PC-9 (cell line): ENCODE results near the gene NTF4. TPM values are rescaled to one million over a fixed set of nuclear protein-coding genes. Genes with fewer than 3 reads are reported as not detected.

Experiments used
- BruUV-seq: library from RNA; stranded (reverse); fragments of 400-500 nt; replicated peaks from 2 replicates; lab custom pipeline; 2021; lab: Mats Ljungman, UMichigan
- CTCF ChIA-PET: fragments of 300-600 bp; sonication (Branson Sonifier 250); formaldehyde crosslinking; loops from one replicate; lab custom pipeline; 2022; ENCODE audit warnings: antibody characterized with exemption; lab: Charles Lee
- POLR2A ChIA-PET: fragments of 300-600 bp; sonication (Branson Sonifier 250); formaldehyde crosslinking; loops from one replicate; lab custom pipeline; 2022; ENCODE audit warnings: antibody characterized with exemption; ENCODE audit not compliant: unreplicated experiment; lab: Charles Lee
- DNase-seq, 2 experiments: peaks; one replicate each; pipeline versions ENCODE4 v3.0.0 to v3.0.0-alpha.2; 2015 to 2022; ENCODE audit warnings: mixed read lengths in 1 of 2
- H2AFZ ChIP-seq: fragments of 200-600 bp; sonication (generic); 2 replicates; pipeline ENCODE4 v1.8.1; 2017; ENCODE audit warnings: antibody characterized with exemption
- H3F3A ChIP-seq: fragments of 200-600 bp; sonication (generic); 2 replicates; pipeline ENCODE4 v1.8.1; 2017; ENCODE audit warnings: antibody characterized with exemption, mild to moderate bottlenecking, low read depth; ENCODE audit not compliant: insufficient read depth
- H3K27ac ChIP-seq: fragments of 200-600 bp; sonication (generic); 2 replicates; pipeline ENCODE4 v1.6.1; 2016; ENCODE audit warnings: mixed run types
- H3K27me3 ChIP-seq: fragments of 200-600 bp; sonication (generic); 2 replicates; pipeline ENCODE4 v1.6.1; 2016; ENCODE audit warnings: low read depth, mixed run types; ENCODE audit not compliant: insufficient read depth
- H3K36me3 ChIP-seq: fragments of 200-600 bp; sonication (generic); 2 replicates; pipeline ENCODE4 v1.6.1; 2016; ENCODE audit warnings: low read depth, mixed run types
- H3K4me1 ChIP-seq: fragments of 200-600 bp; sonication (generic); replicated peaks from 2 replicates; pipeline ENCODE4 v1.6.1; 2016; ENCODE audit warnings: mixed run types; ENCODE audit not compliant: insufficient read depth
- H3K4me2 ChIP-seq: fragments of 200-600 bp; sonication (generic); 2 replicates; pipeline ENCODE4 v1.6.1; 2017; ENCODE audit warnings: mixed run types
- H3K4me3 ChIP-seq: fragments of 200-600 bp; sonication (generic); 2 replicates; pipeline ENCODE4 v1.6.1; 2016; ENCODE audit warnings: mixed run types
- H3K79me2 ChIP-seq: fragments of 200-600 bp; sonication (generic); 2 replicates; pipeline ENCODE4 v1.6.1; 2017; ENCODE audit warnings: low read depth, mixed run types
- H3K9me2 ChIP-seq: fragments of 200-600 bp; sonication (generic); 2 replicates; pipeline ENCODE4 v1.8.1; 2017; ENCODE audit warnings: mild to moderate bottlenecking; ENCODE audit not compliant: insufficient read depth
- H3K9me3 ChIP-seq: fragments of 200-600 bp; sonication (generic); 2 replicates; pipeline ENCODE4 v1.8.1; 2016; ENCODE audit warnings: low read depth; ENCODE audit not compliant: insufficient read depth
- H4K20me1 ChIP-seq: fragments of 200-600 bp; sonication (generic); 2 replicates; pipeline ENCODE4 v1.8.1; 2017; ENCODE audit not compliant: insufficient read depth
- CTCF ChIP-seq: fragments of 200-600 bp; sonication (generic); conservative IDR thresholded peaks from 2 replicates; pipeline ENCODE4 v1.6.1; 2017; ENCODE audit warnings: mixed run types, antibody characterized with exemption, mild to moderate bottlenecking, moderate library complexity
- EZH2 ChIP-seq: fragments of 200-600 bp; sonication (generic); IDR thresholded peaks from 2 replicates; pipeline ENCODE4 v1.8.0; 2017; ENCODE audit warnings: antibody characterized with exemption, low read depth
- intact Hi-C: fragments of 100-400 bp; cut with micrococcal nuclease; formaldehyde crosslinking; loops from one replicate; pipeline ENCODE4 v1.10.0; 2022; ENCODE audit not compliant: unreplicated experiment
- total RNA-seq: library from RNA; stranded (reverse); gene quantifications from 2 replicates; pipeline ENCODE4 v1.2.3, GENCODE V29; 2021

Gene NTF4
- total RNA-seq, 1 experiment from 2014 or later = 14.0 TPM

- peak in 1 of 2 experiments; percentile 10 for DNase-seq
- H3K4me2 ChIP-seq = peak within 1 kb of the TSS; percentile 81
- peaks cover 9% of the 10 kb centered on the region; the same call in 1 of the 2 replicates for H3K4me1 ChIP-seq
- no peaks in the 10 kb centered on the region for H3K27me3 ChIP-seq
- no peaks in the 10 kb centered on the region for H4K20me1 ChIP-seq
- H3K27ac ChIP-seq = no peak within 1 kb of the TSS
- H3K36me3 ChIP-seq = peaks cover 7% of the 10 kb centered on the region; the same call in 1 of the 2 replicates
- ChIA-PET CTCF (interaction anchor here (0.6 to 1.1 kb wide), 3 partner anchors 24 to 81 kb away, joined by 3 to 8 read pairs (median 4); partner anchors contain the start of genes GYS1 and RUVBL2), POLR2A (interaction anchor here (0.6 kb wide), 1 partner anchor 55 kb away, joined by 4 read pairs; no protein-coding TSS in a partner anchor)
- intact Hi-C loops = loop anchor here (5.0 kb wide), 1 partner anchor 40 kb away; the partner anchor contains the start of gene CGB7
- TF ChIP-seq CTCF (no peak), EZH2 (no peak)
- H3K4me3 ChIP-seq = peak within 1 kb of the TSS; percentile 48; the same call in 1 of the 2 replicates
- no peaks in the 10 kb centered on the region for H3K9me3 ChIP-seq
- no peaks in the 10 kb centered on the region for H3K79me2 ChIP-seq
- peaks cover 39% of the 10 kb centered on the region for H3F3A ChIP-seq
- BruUV-seq = no TSS peak
- 0 out of 2 replicates have a peak within 1 kb of the TSS, but pooled peaks have one; percentile 17 for H2AFZ ChIP-seq
- H3K9me2 ChIP-seq = no peaks in the 10 kb centered on the region
Measured at GRCh38 chr19:49017041-49017665, 47.5 kb downstream of the NTF4 start, which contains the start of gene LHB. Gene LHB (minus strand): TSS chr19:49017091. CDS start chr19:49017081, 10 bp downstream.

- Histone ChIP-seq H3K9me2 (no peaks in the 10 kb centered on the region), H3K36me3 (peaks cover 7% of the 10 kb centered on the region; the same call in 1 of the 2 replicates), H3F3A (peaks cover 31% of the 10 kb centered on the region), H4K20me1 (no peaks in the 10 kb centered on the region), H3K4me1 (peaks cover 9% of the 10 kb centered on the region; the same call in 1 of the 2 replicates), H3K79me2 (no peaks in the 10 kb centered on the region), H3K9me3 (no peaks in the 10 kb centered on the region), H3K27me3 (no peaks in the 10 kb centered on the region), H3K4me2 (no peak overlapping the region), H3K27ac (no peak overlapping the region), H3K4me3 (no peak overlapping the region), H2AFZ (no peak overlapping the region)
- CTCF ChIA-PET = no interaction called here
- intact Hi-C loops = loop anchor here (5.0 kb wide), 1 partner anchor 41 kb away; the partner anchor contains the start of gene CGB7
- TF ChIP-seq EZH2 (no peak), CTCF (no peak)
- no TSS peak for BruUV-seq
- POLR2A ChIA-PET = interaction anchor here (0.5 to 0.6 kb wide), 2 partner anchors 48 to 71 kb away, joined by 3 to 25 read pairs; no protein-coding TSS in a partner anchor
- no peak for DNase-seq
Measured at GRCh38 chr19:49016067-49016839, 48.4 kb downstream of the NTF4 start.

- ChIA-PET POLR2A (no interaction called here), CTCF (no interaction called here)
- intact Hi-C loops = loop anchor here (5.0 kb wide), 1 partner anchor 42 kb away; the partner anchor contains the start of gene CGB7
- no TSS peak for BruUV-seq
- peaks cover 4% of the 10 kb centered on the region; the same call in 1 of the 2 replicates for H4K20me1 ChIP-seq
- H3K4me1 ChIP-seq = peaks cover 9% of the 10 kb centered on the region; the same call in 1 of the 2 replicates
- H3K79me2 ChIP-seq = no peaks in the 10 kb centered on the region
- peaks cover 20% of the 10 kb centered on the region for H3F3A ChIP-seq
- no peak for TF ChIP-seq CTCF
- H3K4me2 ChIP-seq = no peak overlapping the region
- no peak overlapping the region for H3K27ac ChIP-seq
- no peak for DNase-seq
- peaks cover 7% of the 10 kb centered on the region; the same call in 1 of the 2 replicates for H3K36me3 ChIP-seq
- H3K9me3 ChIP-seq = no peaks in the 10 kb centered on the region
- H3K9me2 ChIP-seq = no peaks in the 10 kb centered on the region
- no peaks in the 10 kb centered on the region for H3K27me3 ChIP-seq
- H2AFZ ChIP-seq = no peak overlapping the region
- H3K4me3 ChIP-seq = no peak overlapping the region
Measured at GRCh38 chr19:49014870-49015255, 49.8 kb downstream of the NTF4 start.
